ENCODE data around the gene CGREF1. TPM values are rescaled to one million over a fixed set of nuclear protein-coding genes. Genes with fewer than 3 reads are reported as not detected.
A peak's percentile ranks its signal among the peaks of the same experiment; 100 is the strongest.

The CGREF1 gene
- total RNA-seq, 1 experiment from 2014 or later = 12.9 TPM

- ChIA-PET POLR2A (interaction anchor here (0.5 to 2.3 kb wide), 11 partner anchors 9 to 425 kb away, joined by 3 to 8 read pairs (median 4); partner anchors contain the start of genes AGBL5, ATRAID, OST4 and PREB), CTCF (interaction anchor here (0.6 to 2.0 kb wide), 16 partner anchors 10 to 1053 kb away, joined by 3 to 22 read pairs (median 4); partner anchors contain the start of genes RAB10 and TRIM54)
- H3K4me3 Mint-ChIP-seq (ENCODE audit: unreplicated experiment) = peak within 1 kb of the TSS; percentile 75
- no TSS peak for BruUV-seq (replicated peaks)
- no peak within 1 kb of the TSS for H3K27ac Mint-ChIP-seq (ENCODE audit: low read depth, unreplicated experiment)
- no peaks in the 10 kb centered on the region for H3K9me3 Mint-ChIP-seq (ENCODE audit: unreplicated experiment)
- H3K36me3 Mint-ChIP-seq (ENCODE audit: insufficient read depth, unreplicated experiment) = no peaks in the 10 kb centered on the region
- no peaks in the 10 kb centered on the region for H3K4me1 Mint-ChIP-seq (ENCODE audit: insufficient read depth, unreplicated experiment)
- TF ChIP-seq, protein P1, sequence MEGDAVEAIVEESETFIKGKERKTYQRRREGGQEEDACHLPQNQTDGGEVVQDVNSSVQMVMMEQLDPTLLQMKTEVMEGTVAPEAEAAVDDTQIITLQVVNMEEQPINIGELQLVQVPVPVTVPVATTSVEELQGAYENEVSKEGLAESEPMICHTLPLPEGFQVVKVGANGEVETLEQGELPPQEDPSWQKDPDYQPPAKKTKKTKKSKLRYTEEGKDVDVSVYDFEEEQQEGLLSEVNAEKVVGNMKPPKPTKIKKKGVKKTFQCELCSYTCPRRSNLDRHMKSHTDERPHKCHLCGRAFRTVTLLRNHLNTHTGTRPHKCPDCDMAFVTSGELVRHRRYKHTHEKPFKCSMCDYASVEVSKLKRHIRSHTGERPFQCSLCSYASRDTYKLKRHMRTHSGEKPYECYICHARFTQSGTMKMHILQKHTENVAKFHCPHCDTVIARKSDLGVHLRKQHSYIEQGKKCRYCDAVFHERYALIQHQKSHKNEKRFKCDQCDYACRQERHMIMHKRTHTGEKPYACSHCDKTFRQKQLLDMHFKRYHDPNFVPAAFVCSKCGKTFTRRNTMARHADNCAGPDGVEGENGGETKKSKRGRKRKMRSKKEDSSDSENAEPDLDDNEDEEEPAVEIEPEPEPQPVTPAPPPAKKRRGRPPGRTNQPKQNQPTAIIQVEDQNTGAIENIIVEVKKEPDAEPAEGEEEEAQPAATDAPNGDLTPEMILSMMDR (IDR thresholded peaks at IDR 0.05; ENCODE audit: unreplicated experiment) = no peak
- peak; percentile 46 for DNase-seq (ENCODE audit: unreplicated experiment)
- intact Hi-C loops (cut with micrococcal nuclease) = loop anchor here (2.0 kb wide), 1 partner anchor 36 kb away; the partner anchor contains the start of gene AGBL5
- H3K27me3 Mint-ChIP-seq (ENCODE audit: insufficient read depth, unreplicated experiment) = no peaks in the 10 kb centered on the region
These were observed 32.0 kb downstream of the CGREF1 start, which contains the start of gene KHK for GRCh38 chr2:27086724-27087593. TSS of gene KHK (plus strand) at chr2:27086772. CDS start at chr2:27087260, 488 bp downstream.

- H3K27ac Mint-ChIP-seq (ENCODE audit: low read depth, unreplicated experiment) = no peak overlapping the region
- TF ChIP-seq, protein P1 (IDR thresholded peaks at IDR 0.05; ENCODE audit: unreplicated experiment) = peak; percentile 87
- ChIA-PET POLR2A (interaction anchor here (1.0 to 2.3 kb wide), 9 partner anchors 12 to 283 kb away, joined by 3 to 8 read pairs (median 4); partner anchors contain the start of genes AGBL5, MPV17, OST4 and PREB), CTCF (interaction anchor here (0.6 to 2.0 kb wide), 11 partner anchors 13 to 1804 kb away, joined by 3 to 10 read pairs (median 4); partner anchors contain the start of gene TMEM214)
- H3K4me3 Mint-ChIP-seq (ENCODE audit: unreplicated experiment) = peak overlapping the region; percentile 75
- peak; percentile 92 for DNase-seq (ENCODE audit: unreplicated experiment)
- intact Hi-C loops (cut with micrococcal nuclease) = loop anchor here (2.0 kb wide), 1 partner anchor 35 kb away; the partner anchor contains the start of gene AGBL5
- H3K4me1 Mint-ChIP-seq (ENCODE audit: insufficient read depth, unreplicated experiment) = peaks cover 5% of the 10 kb centered on the region
- no peaks in the 10 kb centered on the region for H3K36me3 Mint-ChIP-seq (ENCODE audit: insufficient read depth, unreplicated experiment)
- H3K9me3 Mint-ChIP-seq (ENCODE audit: unreplicated experiment) = no peaks in the 10 kb centered on the region
- no peaks in the 10 kb centered on the region for H3K27me3 Mint-ChIP-seq (ENCODE audit: insufficient read depth, unreplicated experiment)
- no TSS peak for BruUV-seq (replicated peaks)
These were observed 32.7 kb downstream of the CGREF1 start for GRCh38 chr2:27086090-27086723.

DNA sequence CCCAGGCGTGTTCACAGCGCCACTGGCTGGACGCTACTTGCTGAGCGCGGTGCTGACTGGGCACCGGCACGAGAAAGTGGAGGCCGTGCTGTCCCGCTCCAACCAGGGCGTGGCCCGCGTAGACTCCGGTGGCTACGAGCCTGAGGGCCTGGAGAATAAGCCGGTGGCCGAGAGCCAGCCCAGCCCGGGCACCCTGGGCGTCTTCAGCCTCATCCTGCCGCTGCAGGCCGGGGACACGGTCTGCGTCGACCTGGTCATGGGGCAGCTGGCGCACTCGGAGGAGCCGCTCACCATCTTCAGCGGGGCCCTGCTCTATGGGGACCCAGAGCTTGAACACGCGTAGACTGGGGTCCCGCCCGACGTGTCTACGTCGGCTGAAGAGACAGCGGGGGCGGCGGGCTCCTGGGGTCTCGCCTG, 33.2 kb downstream of the CGREF1 start:
- intact Hi-C loops (cut with micrococcal nuclease) = loop anchor here (1.0 to 2.0 kb wide), 2 partner anchors 35 to 124 kb away; partner anchors contain the start of gene AGBL5
- no TSS peak for BruUV-seq (replicated peaks)
- peak; percentile 72 for DNase-seq (ENCODE audit: unreplicated experiment)
- TF ChIP-seq, protein P1 (IDR thresholded peaks at IDR 0.05; ENCODE audit: unreplicated experiment) = no peak
- Mint-ChIP-seq H3K4me3 (ENCODE audit: unreplicated experiment) (peak overlapping the region; percentile 75), H3K27ac (ENCODE audit: low read depth, unreplicated experiment) (no peak overlapping the region), H3K36me3 (ENCODE audit: insufficient read depth, unreplicated experiment) (no peaks in the 10 kb centered on the region), H3K4me1 (ENCODE audit: insufficient read depth, unreplicated experiment) (peaks cover 10% of the 10 kb centered on the region), H3K27me3 (ENCODE audit: insufficient read depth, unreplicated experiment) (no peaks in the 10 kb centered on the region), H3K9me3 (ENCODE audit: unreplicated experiment) (no peaks in the 10 kb centered on the region)
- ChIA-PET CTCF (interaction anchor here (0.6 to 2.0 kb wide), 10 partner anchors 12 to 1805 kb away, joined by 3 to 10 read pairs (median 4); partner anchors contain the start of gene TMEM214), POLR2A (interaction anchor here (0.8 to 2.4 kb wide), 7 partner anchors 11 to 237 kb away, joined by 3 to 8 read pairs (median 4); partner anchors contain the start of genes AGBL5, MPV17 and OST4)
